HCT116 (cell line): Measurements from ENCODE around the gene ABCB10. TPM values are rescaled to one million over a fixed set of nuclear protein-coding genes. Genes with fewer than 3 reads are reported as not detected.

ENCODE experiments used
- ATAC-seq: fragments of 200-7000 bp; cut with Tn5 transposase; 2 replicates; pipeline ENCODE4 v1.9.1; 2020; ENCODE audit warnings: mild to moderate bottlenecking, moderate library complexity
- BruUV-seq: library from RNA; stranded (reverse); fragments of 400-500 nt; replicated peaks from 2 replicates; lab custom pipeline; 2021; lab: Mats Ljungman, UMichigan
- CTCF ChIA-PET: fragments of 300-600 bp; sonication (Branson Sonifier 250); formaldehyde crosslinking; loops from one replicate; lab custom pipeline; 2021; ENCODE audit warnings: antibody characterized with exemption; lab: Charles Lee
- POLR2A ChIA-PET: fragments of 300-600, 350-600 bp; sonication (Branson Sonifier 250); formaldehyde crosslinking; loops from one replicate; lab custom pipeline; 2021; ENCODE audit warnings: antibody characterized with exemption; lab: Charles Lee
- RAD21 ChIA-PET, 2 experiments: fragments of 300-600 bp; sonication (Branson Sonifier 250); formaldehyde crosslinking; loops; one replicate each; lab custom pipeline; 2023; ENCODE audit warnings: low total read pairs in 2 of 2; ENCODE audit not compliant: uncharacterized antibody in 2 of 2, unreplicated experiment in 2 of 2, low non-redundant PET in 1 of 2; lab: Charles Lee
- DNase-seq: peaks from one replicate; pipeline ENCODE4 v3.0.0-alpha.2; 2010; ENCODE audit warnings: low read depth, low spot score
- H2AFZ ChIP-seq: fragments of 200-600 bp; shearing (Covaris generic), sonication (generic); 2 replicates; pipeline ENCODE4 v1.6.1; 2017; ENCODE audit warnings: low read depth, mixed run types, mixed read lengths, antibody characterized with exemption, low read length; ENCODE audit not compliant: poor library complexity, severe bottlenecking
- H3K27ac ChIP-seq: 2 replicates; pipeline ENCODE4 v1.5.1; 2012; ENCODE audit warnings: low read depth, low read length
- H3K27me3 ChIP-seq: fragments of 200-600 bp; sonication (generic); 2 replicates; pipeline ENCODE4 v1.6.1; 2016; ENCODE audit warnings: mixed run types, low read length, mixed read lengths; ENCODE audit not compliant: insufficient read depth
- H3K36me3 ChIP-seq, 2 experiments: fragments of 200-500 bp in 1 of 2; fragments of 200-600 bp in 1 of 2; sonication (Bioruptor generic) in 1 of 2; sonication (generic) in 1 of 2; 2 replicates each; pipeline versions ENCODE4 v1.5.1 to v1.6.1; 2014 to 2016; ENCODE audit warnings: low read length in 2 of 2, inconsistent platforms in 1 of 2, mixed read lengths in 1 of 2, mixed run types in 1 of 2; ENCODE audit not compliant: insufficient read depth in 2 of 2, control insufficient read depth in 1 of 2
- H3K4me1 ChIP-seq, 2 experiments: fragments of 200-600 bp in 1 of 2; sonication (generic) in 1 of 2; 2 replicates each; pipeline versions ENCODE4 v1.5.1 to v1.6.1; 2012 to 2017; ENCODE audit warnings: low read length in 2 of 2, inconsistent platforms in 1 of 2, mild to moderate bottlenecking in 1 of 2, mixed read lengths in 1 of 2, mixed run types in 1 of 2, moderate library complexity in 1 of 2; ENCODE audit not compliant: insufficient read depth in 2 of 2, control insufficient read depth in 1 of 2
- H3K4me2 ChIP-seq: fragments of 200-600 bp; sonication (generic); 2 replicates; pipeline ENCODE4 v1.6.1; 2017; ENCODE audit warnings: mixed run types, low read length, mixed read lengths
- H3K4me3 ChIP-seq, 2 experiments: fragments of 200-600 bp in 1 of 2; sonication (generic) in 1 of 2; replicated peaks in 1 of 2; 2 replicates each; pipeline ENCODE4 v1.5.1; 2011 to 2016; ENCODE audit warnings: low read length in 2 of 2, control low read depth in 1 of 2, low read depth in 1 of 2, mild to moderate bottlenecking in 1 of 2, mixed read lengths in 1 of 2, mixed run types in 1 of 2
- H3K79me2 ChIP-seq: fragments of 200-600 bp; sonication (generic); 2 replicates; pipeline ENCODE4 v1.6.1; 2017; ENCODE audit warnings: mild to moderate bottlenecking, mixed run types, low read length, moderate library complexity, mixed read lengths; ENCODE audit not compliant: insufficient read depth
- H3K9ac ChIP-seq: fragments of 200-600 bp; sonication (generic); 2 replicates; pipeline ENCODE4 v1.6.1; 2016; ENCODE audit warnings: low read length, mixed read lengths
- H3K9me2 ChIP-seq: fragments of 200-600 bp; sonication (generic), shearing (Covaris generic); 2 replicates; pipeline ENCODE4 v1.6.1; 2017; ENCODE audit warnings: mixed run types, mild to moderate bottlenecking, moderate library complexity; ENCODE audit not compliant: insufficient read depth
- H3K9me3 ChIP-seq, 2 experiments: fragments of 200-500 bp in 1 of 2; fragments of 200-600 bp in 1 of 2; sonication (Bioruptor generic) in 1 of 2; sonication (generic) in 1 of 2; 2 replicates each; pipeline ENCODE4 v1.6.1; 2014 to 2017; ENCODE audit warnings: low read length in 2 of 2, mixed read lengths in 2 of 2, inconsistent platforms in 1 of 2, low read depth in 1 of 2, mild to moderate bottlenecking in 1 of 2, mixed run types in 1 of 2, moderate library complexity in 1 of 2; ENCODE audit not compliant: control insufficient read depth in 1 of 2, insufficient read depth in 1 of 2
- H4K20me1 ChIP-seq: fragments of 200-600 bp; sonication (generic), shearing (Covaris generic); 2 replicates; pipeline ENCODE4 v1.6.1; 2017; ENCODE audit warnings: mixed run types, mild to moderate bottlenecking, moderate library complexity; ENCODE audit not compliant: insufficient read depth
- CBX3 ChIP-seq: IDR thresholded peaks from 2 replicates; pipeline ENCODE4 v1.6.1; 2012; ENCODE audit warnings: low read depth
- CEBPB ChIP-seq: IDR thresholded peaks from 2 replicates; pipeline ENCODE4 v1.6.1; 2012; ENCODE audit warnings: low read depth
- EGR1 ChIP-seq: IDR thresholded peaks from 2 replicates; pipeline ENCODE4 v1.6.1; 2012; ENCODE audit warnings: low read depth
- ELF1 ChIP-seq: IDR thresholded peaks from 2 replicates; pipeline ENCODE4 v1.6.1; 2012; ENCODE audit warnings: low read depth, borderline replicate concordance
- EZH2 ChIP-seq: fragments of 200-600 bp; sonication (generic); IDR thresholded peaks from 2 replicates; pipeline ENCODE4 v1.6.1; 2017; ENCODE audit warnings: antibody characterized with exemption, mixed run types
- EZH2phosphoT487 ChIP-seq: fragments of 200-600 bp; IDR thresholded peaks from 2 replicates; pipeline ENCODE4 v1.6.1; 2018; ENCODE audit warnings: antibody characterized with exemption, borderline replicate concordance
- FOSL1 ChIP-seq: IDR thresholded peaks from 2 replicates; pipeline ENCODE4 v1.6.1; 2012; ENCODE audit warnings: low read depth
- POLR2AphosphoS5 ChIP-seq: IDR thresholded peaks from 2 replicates; pipeline ENCODE4 v1.6.1; 2011; ENCODE audit warnings: mild to moderate bottlenecking, low read depth, low read length, moderate library complexity
- RAD21 ChIP-seq: IDR thresholded peaks from 2 replicates; pipeline ENCODE4 v1.6.1; 2012; ENCODE audit warnings: low read depth, mild to moderate bottlenecking
- SRF ChIP-seq: IDR thresholded peaks from 2 replicates; pipeline ENCODE4 v1.6.1; 2012; ENCODE audit warnings: low read depth
- TCF7L2 ChIP-seq: IDR thresholded peaks from 2 replicates; pipeline ENCODE4 v1.7.0; 2011; ENCODE audit warnings: borderline replicate concordance, inconsistent platforms; ENCODE audit not compliant: insufficient read depth, insufficient read length; ENCODE audit errors: extremely low read depth
- YY1 ChIP-seq: IDR thresholded peaks from 2 replicates; pipeline ENCODE4 v1.6.1; 2011; ENCODE audit warnings: low read length, low read depth, moderate library complexity, mild to moderate bottlenecking; ENCODE audit not compliant: insufficient replicate concordance; ENCODE audit errors: extremely low read depth
- ZBTB33 ChIP-seq: IDR thresholded peaks from 2 replicates; pipeline ENCODE4 v1.6.1; 2011; ENCODE audit warnings: mild to moderate bottlenecking, low read length, moderate library complexity; ENCODE audit not compliant: insufficient replicate concordance; ENCODE audit errors: extremely low read depth
- ZFX ChIP-seq: fragments of 450-650 bp; IDR thresholded peaks from 2 replicates; pipeline ENCODE4 v1.6.1; 2017
- ZNF274 ChIP-seq: fragments of 200-500 bp; sonication (Bioruptor generic); IDR thresholded peaks from 2 replicates; pipeline ENCODE4 v1.6.1; 2014; ENCODE audit warnings: mild to moderate bottlenecking, low read depth, low read length, inconsistent platforms
- intact Hi-C: fragments of 100-400 bp; cut with micrococcal nuclease; formaldehyde crosslinking; loops from 2 replicates; pipeline ENCODE4 v1.10.0; 2022
- total RNA-seq: library from RNA; stranded (reverse); gene quantifications from one replicate; pipeline ENCODE4 v1.2.1, GENCODE V29; 2021; ENCODE audit not compliant: unreplicated experiment
- TF ChIP-seq, protein P1 (sequence below), 3 experiments: fragments of 200-600 bp in 1 of 3; sonication (generic) in 1 of 3; IDR thresholded peaks in 2 of 3; conservative IDR thresholded peaks in 1 of 3; 2 replicates each; pipeline ENCODE4 v1.5.1; 2012 to 2017; ENCODE audit warnings: low read depth in 2 of 3, low read length in 2 of 3, antibody characterized with exemption in 1 of 3, borderline replicate concordance in 1 of 3, control low read depth in 1 of 3, mild to moderate bottlenecking in 1 of 3, mixed read lengths in 1 of 3, mixed run types in 1 of 3, moderate library complexity in 1 of 3; ENCODE audit not compliant: insufficient read depth in 1 of 3
- TF ChIP-seq, protein P2 (sequence below): IDR thresholded peaks from 2 replicates; pipeline ENCODE4 v1.6.1; 2012

ABCB10 gene
- total RNA-seq, 1 experiment from 2014 or later: 20.3 TPM

DNA sequence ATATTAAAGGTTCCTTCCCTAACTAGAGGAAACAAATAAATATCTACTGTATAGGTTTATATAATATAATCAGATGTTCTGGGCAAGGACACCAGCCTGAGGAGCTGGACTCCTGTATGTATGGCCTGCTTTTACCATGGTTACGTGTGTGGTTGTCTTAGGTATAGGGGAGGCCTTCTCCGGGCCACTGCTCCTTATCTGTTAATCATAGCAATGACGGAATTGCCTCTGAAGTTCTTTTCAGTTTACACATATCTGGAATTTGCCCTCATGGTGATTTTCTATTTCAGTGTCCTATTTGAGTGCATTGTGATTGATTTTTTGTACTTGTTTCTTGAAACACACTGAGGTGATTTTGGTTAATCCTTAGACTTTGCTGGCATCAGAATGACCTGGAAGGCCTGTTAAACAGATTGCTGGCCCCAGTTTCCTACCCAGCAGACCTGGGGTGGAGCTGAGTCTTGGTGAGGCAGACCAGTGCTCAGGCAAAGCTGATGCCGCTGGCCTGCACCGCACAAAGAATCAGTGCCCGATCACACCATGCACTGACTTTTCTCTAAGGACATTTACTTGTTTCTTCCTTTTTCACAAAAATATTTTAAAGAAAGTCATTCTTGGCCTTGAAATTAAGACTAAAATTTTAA lies 18.5 kb downstream of the ABCB10 start:
- H3K9ac ChIP-seq: no peak overlapping the region
- DNase-seq (no peak), ATAC-seq (no peak)
- intact Hi-C loops: no loop called here
- no peak overlapping the region for H3K27ac ChIP-seq
- H2AFZ ChIP-seq: no peak overlapping the region
- BruUV-seq: no TSS peak
- no peak overlapping the region for H3K4me3 ChIP-seq
- H3K9me3 ChIP-seq: no peaks in the 10 kb centered on the region
- CTCF ChIA-PET: interaction anchor here (2.3 kb wide), 1 partner anchor 19 kb away, joined by 6 read pairs; the partner anchor contains the start of gene ABCB10
- H3K27me3 ChIP-seq: no peaks in the 10 kb centered on the region
- H3K9me2 ChIP-seq: no peaks in the 10 kb centered on the region
- TF ChIP-seq ZNF274: no peak
- TF ChIP-seq ZFX: no peak
- TF ChIP-seq EGR1: no peak
- TF ChIP-seq YY1: no peak
- no peak for TF ChIP-seq CEBPB
- no peak for TF ChIP-seq RAD21
- TF ChIP-seq ELF1: no peak
- no peak for TF ChIP-seq EZH2
- no peak for TF ChIP-seq SRF
- TF ChIP-seq TCF7L2: no peak
- no peak for TF ChIP-seq POLR2AphosphoS5
- TF ChIP-seq, protein P1, sequence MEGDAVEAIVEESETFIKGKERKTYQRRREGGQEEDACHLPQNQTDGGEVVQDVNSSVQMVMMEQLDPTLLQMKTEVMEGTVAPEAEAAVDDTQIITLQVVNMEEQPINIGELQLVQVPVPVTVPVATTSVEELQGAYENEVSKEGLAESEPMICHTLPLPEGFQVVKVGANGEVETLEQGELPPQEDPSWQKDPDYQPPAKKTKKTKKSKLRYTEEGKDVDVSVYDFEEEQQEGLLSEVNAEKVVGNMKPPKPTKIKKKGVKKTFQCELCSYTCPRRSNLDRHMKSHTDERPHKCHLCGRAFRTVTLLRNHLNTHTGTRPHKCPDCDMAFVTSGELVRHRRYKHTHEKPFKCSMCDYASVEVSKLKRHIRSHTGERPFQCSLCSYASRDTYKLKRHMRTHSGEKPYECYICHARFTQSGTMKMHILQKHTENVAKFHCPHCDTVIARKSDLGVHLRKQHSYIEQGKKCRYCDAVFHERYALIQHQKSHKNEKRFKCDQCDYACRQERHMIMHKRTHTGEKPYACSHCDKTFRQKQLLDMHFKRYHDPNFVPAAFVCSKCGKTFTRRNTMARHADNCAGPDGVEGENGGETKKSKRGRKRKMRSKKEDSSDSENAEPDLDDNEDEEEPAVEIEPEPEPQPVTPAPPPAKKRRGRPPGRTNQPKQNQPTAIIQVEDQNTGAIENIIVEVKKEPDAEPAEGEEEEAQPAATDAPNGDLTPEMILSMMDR (IDR thresholded peaks at IDR 0.05 in 2 of 3, conservative IDR thresholded peaks at IDR 0.05 in 1 of 3; ENCODE audit: borderline replicate concordance in 1 of 3, insufficient read depth in 1 of 3, low read depth in 2 of 3, low read length in 2 of 3): no peak
- TF ChIP-seq ZBTB33: no peak
- TF ChIP-seq FOSL1: no peak
- TF ChIP-seq EZH2phosphoT487: no peak
- TF ChIP-seq, protein P2, sequence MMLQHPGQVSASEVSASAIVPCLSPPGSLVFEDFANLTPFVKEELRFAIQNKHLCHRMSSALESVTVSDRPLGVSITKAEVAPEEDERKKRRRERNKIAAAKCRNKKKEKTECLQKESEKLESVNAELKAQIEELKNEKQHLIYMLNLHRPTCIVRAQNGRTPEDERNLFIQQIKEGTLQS: no peak
- TF ChIP-seq CBX3: no peak
- no peaks in the 10 kb centered on the region for H3K4me1 ChIP-seq
- H3K4me2 ChIP-seq: no peak overlapping the region
- RAD21 ChIA-PET: no interaction called here
- POLR2A ChIA-PET: no interaction called here
- no peaks in the 10 kb centered on the region for H4K20me1 ChIP-seq
- H3K79me2 ChIP-seq: no peaks in the 10 kb centered on the region
- H3K36me3 ChIP-seq: peaks cover 10 to 15% of the 10 kb centered on the region in 2 experiments
